Measurements from ENCODE around the gene OXCT1.
"Not testable (repeated sequence)": the region's sequence is repeated elsewhere in the genome, so short reads cannot be mapped to it uniquely, and the experiment has no call there.

Gene OXCT1

GRCh38 chr5:41871852-41872251 lies 1.6 kb upstream of the OXCT1 start:
- DNase-seq = no peak

GRCh38 chr5:41870627-41871048 lies 413 bp upstream of the OXCT1 start:
- no peak for DNase-seq

GRCh38 chr5:41869151-41869723 lies 988 bp downstream of the OXCT1 start:
- DNase-seq = peak; percentile 48

GRCh38 chr5:41863871-41864486 lies 6.2 kb downstream of the OXCT1 start:
- no peak for DNase-seq

GRCh38 chr5:41858890-41859289 lies 11.3 kb downstream of the OXCT1 start:
- DNase-seq = no peak

GRCh38 chr5:41857989-41858388 lies 12.2 kb downstream of the OXCT1 start:
- no peak for DNase-seq

GRCh38 chr5:41856644-41857491 lies 13.4 kb downstream of the OXCT1 start:
- DNase-seq = peak; percentile 93

- no peak for DNase-seq
Measured at GRCh38 chr5:41852293-41852692, 17.9 kb downstream of the OXCT1 start.

GRCh38 chr5:41851116-41851515 lies 19.1 kb downstream of the OXCT1 start:
- DNase-seq = no peak

- peak; percentile 27 for DNase-seq
Measured at GRCh38 chr5:41848983-41849382, 21.2 kb downstream of the OXCT1 start.

- not testable (repeated sequence) for DNase-seq
Measured at GRCh38 chr5:41845751-41846150, 24.5 kb downstream of the OXCT1 start.

GRCh38 chr5:41844502-41844901 lies 25.7 kb downstream of the OXCT1 start:
- DNase-seq = no peak

GRCh38 chr5:41843456-41844370 lies 26.5 kb downstream of the OXCT1 start:
- peak; percentile 89 for DNase-seq

- no peak for DNase-seq
Measured at GRCh38 chr5:41842777-41843176, 27.4 kb downstream of the OXCT1 start.

- no peak for DNase-seq
Measured at GRCh38 chr5:41841325-41841724, 28.9 kb downstream of the OXCT1 start.

- no peak for DNase-seq
Measured at GRCh38 chr5:41840251-41840650, 30.0 kb downstream of the OXCT1 start.

GRCh38 chr5:41837793-41838192 lies 32.4 kb downstream of the OXCT1 start:
- no peak for DNase-seq

GRCh38 chr5:41835645-41836044 lies 34.6 kb downstream of the OXCT1 start:
- DNase-seq = no peak

GRCh38 chr5:41834506-41834905 lies 35.7 kb downstream of the OXCT1 start:
- no peak for DNase-seq

- DNase-seq = no peak
Measured at GRCh38 chr5:41832430-41832829, 37.8 kb downstream of the OXCT1 start.

- DNase-seq = no peak
Measured at GRCh38 chr5:41831155-41831554, 39.1 kb downstream of the OXCT1 start.

GRCh38 chr5:41827792-41828191 lies 42.4 kb downstream of the OXCT1 start:
- no peak for DNase-seq

GRCh38 chr5:41822036-41822435 lies 48.2 kb downstream of the OXCT1 start:
- no peak for DNase-seq
